Heart right ventricle (tissue), 16 donors: ENCODE results near the gene BICDL2. TPM values are rescaled to one million over a fixed set of nuclear protein-coding genes. Genes with fewer than 3 reads are reported as not detected.

Experiments used
- ATAC-seq, 8 donors: fragments of 200-7000 bp; cut with Tn5 transposase; one replicate each; pipeline ENCODE4 v1.9.1; 2020; ENCODE audit warnings: mild to moderate bottlenecking in 8 of 8, moderate library complexity in 8 of 8, moderate number of reproducible peaks in 1 of 8
- DNase-seq, 2 donors: peaks; one replicate each; pipeline ENCODE4 v3.0.0-alpha.2; 2020
- H3K27ac ChIP-seq, 10 donors: fragments of 200-600 bp; sonication (generic) in 2 of 10; one replicate each; pipeline versions ENCODE4 v1.5.0 to v1.8.0; 2020 to 2022; ENCODE audit warnings: mild to moderate bottlenecking in 3 of 10
- H3K27me3 ChIP-seq, 7 donors: fragments of 200-600 bp; one replicate each; pipeline ENCODE4 v1.8.0; 2021 to 2022; ENCODE audit warnings: mild to moderate bottlenecking in 2 of 7
- H3K36me3 ChIP-seq, 9 donors: fragments of 200-600 bp; sonication (generic) in 1 of 9; one replicate each; pipeline versions ENCODE4 v1.5.0 to v1.8.0; 2020 to 2022; ENCODE audit warnings: mild to moderate bottlenecking in 2 of 9
- H3K4me1 ChIP-seq, 9 donors: fragments of 200-600 bp; sonication (generic) in 1 of 9; one replicate each; pipeline versions ENCODE4 v1.5.0 to v1.8.0; 2020 to 2022; ENCODE audit warnings: mild to moderate bottlenecking in 4 of 9
- H3K4me3 ChIP-seq, 10 donors: fragments of 200-600 bp; sonication (generic) in 2 of 10; one replicate each; pipeline versions ENCODE4 v1.5.0 to v1.8.0; 2020 to 2022; ENCODE audit warnings: mild to moderate bottlenecking in 7 of 10, moderate library complexity in 2 of 10
- H3K9me3 ChIP-seq, 11 donors: fragments of 200-600 bp in 10 of 11; sonication (generic) in 2 of 11; one replicate each; pipeline versions ENCODE4 v1.5.0 to v1.8.0; 2013 to 2022; ENCODE audit warnings: mild to moderate bottlenecking in 2 of 11, control low read depth in 1 of 11, moderate library complexity in 1 of 11
- CTCF ChIP-seq, 9 donors: fragments of 200-600 bp; sonication (generic) in 2 of 9; IDR thresholded peaks; one replicate each; pipeline versions ENCODE4 v1.5.0 to v1.8.0; 2021 to 2022; ENCODE audit warnings: antibody characterized with exemption in 9 of 9, mild to moderate bottlenecking in 5 of 9, moderate library complexity in 1 of 9
- WGBS, 2 donors: extraction: QIAGEN DNeasy Blood & Tissue Kit; methylation state at CpG; one replicate each; pipeline ENCODE4 v1.1.7; 2013; ENCODE audit warnings: inconsistent platforms in 1 of 2; 5-methylcytosine and 5-hydroxymethylcytosine counted together
- intact Hi-C, 10 donors: fragments of 100-400 bp; cut with DNase I; formaldehyde crosslinking; loops; one replicate each; pipeline versions ENCODE4 v1.11.1 to v1.14.2; 2022
- polyA plus RNA-seq, 2 donors: library from polyadenylated mRNA; stranded (reverse); fragments of 200-250 nt; gene quantifications; one replicate each; pipeline ENCODE4 v1.2.3, GENCODE V29; 2013
- total RNA-seq, 10 donors: library from RNA; stranded (reverse); fragmentation: NEBNext Ultra II Directional in 3 of 10; extraction: Animal tissue kit (Norgen Biotek cat#: 25700) in 3 of 10; gene quantifications; one replicate each; pipeline versions ENCODE4 v1.2.1 to v1.2.4, GENCODE V29; 2021 to 2023
- donor health status: Arrhythmogenic right ventricular cardiomyopathy.
- donor health status: ischemic (EF 13 %, LVEDD 7.1; RV severe dilation, severe dysfunction).
- donor health status: healthy with polysubstance abuse.
- donor health status: DM: no; HTN: yes; CAD: no.
- donor health status: DM: no; HTN: no; CAD: no.
- donor health status: ischemic (EF 25% LVEDD 6.9; RV normal size, moderate dysfunction).
- donor health status: ischemic (EF 25% LVEDD 5.7; RV mildly dilated, moderate dysfunction).
- donor health status: healthy.
- donor health status: DM: yes; HTN: yes; CAD: no.
- donor health status: Ischemic cardiomyopathy.
- donor health status: ischemic (EF 35%, LVEDD 5.7; RV mildly dilated, moderate dysfunction).
- donor health status: nonischemic (EF 11% LVEDD 7.7; RV severe dilation, severe dysfunction).
- donor health status: DM: yes; HTN: yes; CAD: no.
- donor health status: PGD.
- donor health status: ischemic (EF 29% LVEDD 5.4; RV normal size, mild dysfunction).
- donor health status: nonischemic (EF 23%, LVEDD 6.1; RV moderate dilation, normal function).

Gene BICDL2
- total and polyA plus RNA-seq, 12 donors = 0.04 TPM; not detected in 11

- ATAC-seq = no peak
Observed at GRCh38 chr16:3050487-3050886, 13.7 kb upstream of the BICDL2 start.

GRCh38 chr16:3049921-3050481 lies 13.3 kb upstream of the BICDL2 start:
- ATAC-seq = no peak
- WGBS, 2 donors = 83 to 88% methylated on average over 24 to 26 of the region's 26 CpGs
- peaks cover 6 to 59% (median 45%) of the 10 kb centered on the region in 7 donors for H3K27me3 ChIP-seq
- H3K9me3 ChIP-seq = no peaks in the 10 kb centered on the region
- intact Hi-C loops = loop anchor here in 3 of 10 donors (10.0 kb wide), 2 partner anchors 65 to 115 kb away; partner anchors contain the start of gene ZNF205 (in 1 of the 3)
- no peaks in the 10 kb centered on the region for H3K36me3 ChIP-seq
- DNase-seq = no peak
- TF ChIP-seq CTCF (IDR thresholded peaks at IDR 0.05) = no peak
- H3K4me1 ChIP-seq = peaks cover 13 to 24% (median 19%) of the 10 kb centered on the region in 9 donors
- H3K4me3 ChIP-seq = peak overlapping the region in 1 of 10 donors; percentile 65
- H3K27ac ChIP-seq = peak overlapping the region in 1 of 10 donors; percentile 70

More at GRCh38 chr16:3050487-3050886, 13.7 kb upstream of the BICDL2 start:
- Histone ChIP-seq H3K27ac (peak overlapping the region in 1 of 10 donors; percentile 70), H3K4me3 (peak overlapping the region in 1 of 10 donors; percentile 65), H3K4me1 (peaks cover 10 to 24% (median 15%) of the 10 kb centered on the region in 9 donors), H3K36me3 (no peaks in the 10 kb centered on the region), H3K9me3 (no peaks in the 10 kb centered on the region), H3K27me3 (peaks cover 6 to 54% (median 41%) of the 10 kb centered on the region in 7 donors)
- TF ChIP-seq CTCF (IDR thresholded peaks at IDR 0.05) = no peak
- intact Hi-C loops = loop anchor here in 3 of 10 donors (10.0 kb wide), 2 partner anchors 64 to 114 kb away; partner anchors contain the start of gene ZNF205 (in 1 of the 3)
- DNase-seq = no peak
- WGBS, 2 donors = 78 to 79% methylated on average over 5 of the region's 5 CpGs

GRCh38 chr16:3047387-3047720 lies 10.6 kb upstream of the BICDL2 start:
- Histone ChIP-seq H3K4me3 (peak overlapping the region in 2 of 10 donors; percentile 65), H3K36me3 (no peaks in the 10 kb centered on the region), H3K4me1 (peaks cover 13 to 26% (median 19%) of the 10 kb centered on the region in 9 donors), H3K27ac (peak overlapping the region in 1 of 10 donors; percentile 84), H3K9me3 (no peaks in the 10 kb centered on the region), H3K27me3 (peaks cover 6 to 82% (median 71%) of the 10 kb centered on the region in 7 donors)
- 19 to 24% methylated on average over 13 of the region's 13 CpGs for WGBS, 2 donors
- no peak for DNase-seq
- no peak for TF ChIP-seq CTCF (IDR thresholded peaks at IDR 0.05)
- ATAC-seq = no peak
- intact Hi-C loops = no loop called here

GRCh38 chr16:3046641-3047386 lies 10.1 kb upstream of the BICDL2 start:
- DNase-seq = no peak
- peaks cover 6 to 87% (median 74%) of the 10 kb centered on the region in 7 donors for H3K27me3 ChIP-seq
- ATAC-seq = peak in 3 of 8 donors; percentile 17 to 28 (median 27)
- intact Hi-C loops = no loop called here
- TF ChIP-seq CTCF (IDR thresholded peaks at IDR 0.05) = no peak
- no peaks in the 10 kb centered on the region for H3K9me3 ChIP-seq
- H3K4me1 ChIP-seq = peaks cover 13 to 26% (median 19%) of the 10 kb centered on the region in 9 donors
- peak overlapping the region in 2 of 10 donors; percentile 44 to 84 for H3K27ac ChIP-seq
- no peaks in the 10 kb centered on the region for H3K36me3 ChIP-seq
- WGBS, 2 donors = 2% methylated on average over 53 to 54 of the region's 54 CpGs
- peak overlapping the region; percentile 15 to 65 (median 55) for H3K4me3 ChIP-seq
